ENCODE results near the gene SLX4IP.

GRCh38 chr20:10573951-10574339 lies 138.8 kb downstream of the SLX4IP start:
- TF ChIP-seq, protein P1, sequence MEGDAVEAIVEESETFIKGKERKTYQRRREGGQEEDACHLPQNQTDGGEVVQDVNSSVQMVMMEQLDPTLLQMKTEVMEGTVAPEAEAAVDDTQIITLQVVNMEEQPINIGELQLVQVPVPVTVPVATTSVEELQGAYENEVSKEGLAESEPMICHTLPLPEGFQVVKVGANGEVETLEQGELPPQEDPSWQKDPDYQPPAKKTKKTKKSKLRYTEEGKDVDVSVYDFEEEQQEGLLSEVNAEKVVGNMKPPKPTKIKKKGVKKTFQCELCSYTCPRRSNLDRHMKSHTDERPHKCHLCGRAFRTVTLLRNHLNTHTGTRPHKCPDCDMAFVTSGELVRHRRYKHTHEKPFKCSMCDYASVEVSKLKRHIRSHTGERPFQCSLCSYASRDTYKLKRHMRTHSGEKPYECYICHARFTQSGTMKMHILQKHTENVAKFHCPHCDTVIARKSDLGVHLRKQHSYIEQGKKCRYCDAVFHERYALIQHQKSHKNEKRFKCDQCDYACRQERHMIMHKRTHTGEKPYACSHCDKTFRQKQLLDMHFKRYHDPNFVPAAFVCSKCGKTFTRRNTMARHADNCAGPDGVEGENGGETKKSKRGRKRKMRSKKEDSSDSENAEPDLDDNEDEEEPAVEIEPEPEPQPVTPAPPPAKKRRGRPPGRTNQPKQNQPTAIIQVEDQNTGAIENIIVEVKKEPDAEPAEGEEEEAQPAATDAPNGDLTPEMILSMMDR (IDR thresholded peaks at IDR 0.05): no peak
- TF ChIP-seq POLR2A (IDR thresholded peaks at IDR 0.05): no peak
